ENCODE data around the gene TCP11.

Gene TCP11

GRCh38 chr6:35083507-35083906 is 57.6 kb downstream of the TCP11 start:
- no peak overlapping the region for H3K27ac ChIP-seq
- no peak for DNase-seq (ENCODE audit: low read depth, low spot score)

GRCh38 chr6:35082733-35083403 is 58.3 kb downstream of the TCP11 start:
- no peak for DNase-seq (ENCODE audit: low read depth, low spot score)
- no peak overlapping the region for H3K27ac ChIP-seq

GRCh38 chr6:35082046-35082732 is 59.0 kb downstream of the TCP11 start:
- no peak overlapping the region for H3K27ac ChIP-seq
- no peak for DNase-seq (ENCODE audit: low read depth, low spot score)

- H3K27ac ChIP-seq: no peak overlapping the region
- no peak for DNase-seq (ENCODE audit: low read depth, low spot score)
Measured at GRCh38 chr6:35081426-35081851, 59.7 kb downstream of the TCP11 start.

GRCh38 chr6:35080821-35081425 is 60.2 kb downstream of the TCP11 start:
- no peak overlapping the region for H3K27ac ChIP-seq
- no peak for DNase-seq (ENCODE audit: low read depth, low spot score)

GRCh38 chr6:35080016-35080680 is 61.0 kb downstream of the TCP11 start:
- DNase-seq (ENCODE audit: low read depth, low spot score): no peak
- H3K27ac ChIP-seq: no peak overlapping the region

GRCh38 chr6:35079311-35080000 is 61.7 kb downstream of the TCP11 start:
- H3K27ac ChIP-seq: no peak overlapping the region
- DNase-seq (ENCODE audit: low read depth, low spot score): no peak

- DNase-seq (ENCODE audit: low read depth, low spot score): no peak
Measured at GRCh38 chr6:35078896-35079295, 62.2 kb downstream of the TCP11 start.

GRCh38 chr6:35078226-35078850 is 62.8 kb downstream of the TCP11 start:
- DNase-seq (ENCODE audit: low read depth, low spot score): no peak
- no peak overlapping the region for H3K27ac ChIP-seq

More at GRCh38 chr6:35078896-35079295, 62.2 kb downstream of the TCP11 start:
- no peak overlapping the region for H3K27ac ChIP-seq

GRCh38 chr6:35077713-35078105 is 63.4 kb downstream of the TCP11 start:
- DNase-seq (ENCODE audit: low read depth, low spot score): no peak
- peak overlapping the region; percentile 71 for H3K27ac ChIP-seq

GRCh38 chr6:35076997-35077712 is 64.0 kb downstream of the TCP11 start:
- peak overlapping the region; percentile 71 for H3K27ac ChIP-seq
- DNase-seq (ENCODE audit: low read depth, low spot score): peak; percentile 67

- no peak overlapping the region for H3K27ac ChIP-seq
- DNase-seq (ENCODE audit: low read depth, low spot score): no peak
Measured at GRCh38 chr6:35073766-35074471, 67.2 kb downstream of the TCP11 start.

GRCh38 chr6:35073211-35073610 is 67.9 kb downstream of the TCP11 start:
- no peak overlapping the region for H3K27ac ChIP-seq
- no peak for DNase-seq (ENCODE audit: low read depth, low spot score)

GRCh38 chr6:35072698-35073055 is 68.5 kb downstream of the TCP11 start:
- no peak overlapping the region for H3K27ac ChIP-seq
- no peak for DNase-seq (ENCODE audit: low read depth, low spot score)

- no peak overlapping the region for H3K27ac ChIP-seq
- no peak for DNase-seq (ENCODE audit: low read depth, low spot score)
Measured at GRCh38 chr6:35072051-35072697, 69.0 kb downstream of the TCP11 start.

- DNase-seq (ENCODE audit: low read depth, low spot score): no peak
- no peak overlapping the region for H3K27ac ChIP-seq
Measured at GRCh38 chr6:35071347-35071994, 69.7 kb downstream of the TCP11 start.

- no peak overlapping the region for H3K27ac ChIP-seq
- no peak for DNase-seq (ENCODE audit: low read depth, low spot score)
Measured at GRCh38 chr6:35070111-35070510, 71.0 kb downstream of the TCP11 start.

- DNase-seq (ENCODE audit: low read depth, low spot score): no peak
- no peak overlapping the region for H3K27ac ChIP-seq
Measured at GRCh38 chr6:35069262-35069661, 71.9 kb downstream of the TCP11 start.

Data from epithelial cell of prostate (primary cell).